H9 (cell line): Measurements from ENCODE around the gene CCDC141. TPM values are rescaled to one million over a fixed set of nuclear protein-coding genes. Genes with fewer than 3 reads are reported as not detected.

Experiments used
- DNase-seq: peaks from one replicate; pipeline ENCODE4 v3.0.0-alpha.2; 2017
- H2AFZ ChIP-seq: one replicate; pipeline ENCODE4 v1.6.1; 2013; ENCODE audit warnings: mild to moderate bottlenecking, low read length, control low read depth, moderate library complexity
- H2AK5ac ChIP-seq: 2 replicates; pipeline ENCODE4 v1.6.1; 2013; ENCODE audit warnings: low read length, control low read depth, mixed read lengths; ENCODE audit not compliant: insufficient read length
- H2BK120ac ChIP-seq: one replicate; pipeline ENCODE4 v1.6.1; 2013; ENCODE audit warnings: low read depth, mild to moderate bottlenecking, low read length, control low read depth, inconsistent platforms; ENCODE audit not compliant: poor library complexity, severe bottlenecking
- H2BK12ac ChIP-seq: 2 replicates; pipeline ENCODE4 v1.6.1; 2013; ENCODE audit warnings: low read length, control low read depth, mixed read lengths, low read depth; ENCODE audit not compliant: insufficient read length
- H2BK15ac ChIP-seq: 2 replicates; pipeline ENCODE4 v1.6.1; 2013; ENCODE audit warnings: low read depth, low read length, control low read depth
- H2BK20ac ChIP-seq: one replicate; pipeline ENCODE4 v1.6.1; 2013; ENCODE audit warnings: low read depth, mild to moderate bottlenecking, low read length, control low read depth, inconsistent platforms; ENCODE audit not compliant: poor library complexity, severe bottlenecking
- H2BK5ac ChIP-seq: 2 replicates; pipeline ENCODE4 v1.6.1; 2013; ENCODE audit warnings: low read length, control low read depth, mixed read lengths; ENCODE audit not compliant: insufficient read length
- H3K14ac ChIP-seq: 2 replicates; pipeline ENCODE4 v1.6.1; 2013; ENCODE audit warnings: low read length, control low read depth; ENCODE audit not compliant: insufficient read depth
- H3K18ac ChIP-seq: 2 replicates; pipeline ENCODE4 v1.6.1; 2013; ENCODE audit warnings: low read depth, mild to moderate bottlenecking, mixed read lengths, low read length, control low read depth; ENCODE audit not compliant: insufficient read length
- H3K23ac ChIP-seq: 2 replicates; pipeline ENCODE4 v1.6.1; 2013; ENCODE audit warnings: low read length, control low read depth, mixed read lengths, low read depth; ENCODE audit not compliant: insufficient read length
- H3K23me2 ChIP-seq: 2 replicates; pipeline ENCODE4 v1.6.1; 2013; ENCODE audit warnings: low read depth, mild to moderate bottlenecking, mixed read lengths, low read length, control low read depth; ENCODE audit not compliant: insufficient read length, poor library complexity, severe bottlenecking
- H3K27ac ChIP-seq: 2 replicates; pipeline ENCODE4 v1.5.1; 2013; ENCODE audit warnings: low read length, control low read depth, mixed read lengths, low read depth; ENCODE audit not compliant: insufficient read length
- H3K27me3 ChIP-seq: 2 replicates; pipeline ENCODE4 v1.6.1; 2013; ENCODE audit warnings: low read length, control low read depth, inconsistent platforms; ENCODE audit not compliant: insufficient read depth
- H3K4ac ChIP-seq: 2 replicates; pipeline ENCODE4 v1.6.1; 2013; ENCODE audit warnings: low read depth, mild to moderate bottlenecking, control low read depth, inconsistent platforms, low read length, moderate library complexity
- H3K4me1 ChIP-seq: 2 replicates; pipeline ENCODE4 v1.6.1; 2013; ENCODE audit warnings: low read length, control low read depth, inconsistent platforms; ENCODE audit not compliant: insufficient read depth
- H3K4me2 ChIP-seq: 2 replicates; pipeline ENCODE4 v1.6.1; 2013; ENCODE audit warnings: low read length, control low read depth, mixed read lengths; ENCODE audit not compliant: insufficient read length, insufficient read depth
- H3K56ac ChIP-seq: 2 replicates; pipeline ENCODE4 v1.6.1; 2013; ENCODE audit warnings: low read depth, mild to moderate bottlenecking, mixed read lengths, low read length, control low read depth; ENCODE audit not compliant: insufficient read length
- H3K79me1 ChIP-seq: 2 replicates; pipeline ENCODE4 v1.6.1; 2013; ENCODE audit warnings: low read depth, mild to moderate bottlenecking, moderate library complexity, low read length, control low read depth, inconsistent platforms; ENCODE audit not compliant: insufficient read depth, poor library complexity, severe bottlenecking
- H3K79me2 ChIP-seq: 2 replicates; pipeline ENCODE4 v1.6.1; 2013; ENCODE audit warnings: low read length, control low read depth, inconsistent platforms; ENCODE audit not compliant: insufficient read depth
- H3K9ac ChIP-seq: 2 replicates; pipeline ENCODE4 v1.6.1; 2013; ENCODE audit warnings: low read length, control low read depth, mixed read lengths; ENCODE audit not compliant: insufficient read length; ENCODE audit errors: extremely low read depth
- H3K9me3 ChIP-seq: one replicate; pipeline ENCODE4 v1.6.1; 2013; ENCODE audit warnings: low read depth, low read length, inconsistent platforms; ENCODE audit not compliant: control insufficient read depth
- H3T11ph ChIP-seq: one replicate; pipeline ENCODE4 v1.6.1; 2013; ENCODE audit warnings: mild to moderate bottlenecking, low read length, control low read depth, inconsistent platforms
- H4K20me1 ChIP-seq: one replicate; pipeline ENCODE4 v1.6.1; 2013; ENCODE audit not compliant: control insufficient read depth, insufficient read length, insufficient read depth
- H4K5ac ChIP-seq: 2 replicates; pipeline ENCODE4 v1.6.1; 2013; ENCODE audit warnings: low read depth, mild to moderate bottlenecking, mixed read lengths, low read length, control low read depth; ENCODE audit not compliant: insufficient read length
- H4K8ac ChIP-seq: replicated peaks from 2 replicates; pipeline ENCODE4 v1.6.1; 2013; ENCODE audit warnings: low read length, control low read depth, mixed read lengths, low read depth; ENCODE audit not compliant: insufficient read length
- H4K91ac ChIP-seq: 2 replicates; pipeline ENCODE4 v1.6.1; 2013; ENCODE audit warnings: low read depth, mild to moderate bottlenecking, moderate library complexity, mixed read lengths, low read length, control low read depth; ENCODE audit not compliant: insufficient read length
- H3K27ac Mint-ChIP-seq, 3 experiments: 2 replicates in 2 of 3; 3 replicates in 1 of 3; pipeline ENCODE4 v1.8.0; 2020 to 2021; ENCODE audit warnings: mixed read lengths in 3 of 3, mild to moderate bottlenecking in 1 of 3, moderate library complexity in 1 of 3
- H3K27me3 Mint-ChIP-seq: 2 replicates; pipeline ENCODE4 v1.8.0; 2021; ENCODE audit warnings: low read depth, mild to moderate bottlenecking, moderate library complexity, mixed read lengths
- H3K36me3 Mint-ChIP-seq, 3 experiments: 2 replicates in 2 of 3; 3 replicates in 1 of 3; pipeline ENCODE4 v1.8.0; 2020 to 2021; ENCODE audit warnings: low read depth in 3 of 3, mixed read lengths in 3 of 3; ENCODE audit not compliant: insufficient read depth in 1 of 3
- H3K4me1 Mint-ChIP-seq, 2 experiments: 2 replicates each; pipeline ENCODE4 v1.8.0; 2020; ENCODE audit warnings: mixed read lengths in 2 of 2
- H3K4me3 Mint-ChIP-seq, 2 experiments: 2 replicates in 1 of 2; 3 replicates in 1 of 2; pipeline ENCODE4 v1.8.0; 2020 to 2021; ENCODE audit warnings: mild to moderate bottlenecking in 2 of 2, mixed read lengths in 2 of 2, moderate library complexity in 1 of 2
- H3K9me3 Mint-ChIP-seq, 2 experiments: 2 replicates in 1 of 2; 3 replicates in 1 of 2; pipeline ENCODE4 v1.8.0; 2020; ENCODE audit warnings: mild to moderate bottlenecking in 2 of 2, mixed read lengths in 2 of 2, moderate library complexity in 1 of 2
- CTCF ChIP-seq: fragments of 200-600 bp; sonication (generic); conservative IDR thresholded peaks from 3 replicates; pipeline ENCODE4 v1.8.0; 2021; ENCODE audit warnings: antibody characterized with exemption, mild to moderate bottlenecking
- total RNA-seq: library from RNA; stranded (reverse); gene quantifications from 2 replicates; pipeline ENCODE4 v1.2.1, GENCODE V29; 2021

Gene CCDC141
- total RNA-seq, 1 experiment from 2014 or later, result 1.0 TPM

GRCh38 chr2:178934571-178934970 lies 115.4 kb downstream of the CCDC141 start:
- TF ChIP-seq CTCF, result no peak
- H3K79me2 ChIP-seq, result no peaks in the 10 kb centered on the region
- H2BK20ac ChIP-seq, result no peak overlapping the region
- no peaks in the 10 kb centered on the region for H3K23me2 ChIP-seq
- Mint-ChIP-seq H3K36me3 (peaks cover 12 to 44% (median 25%) of the 10 kb centered on the region in 3 experiments), H3K27ac (no peak overlapping the region), H3K27me3 (no peaks in the 10 kb centered on the region), H3K4me1 (no peaks in the 10 kb centered on the region), H3K9me3 (peaks cover 32 to 40% of the 10 kb centered on the region in 2 experiments), H3K4me3 (no peak overlapping the region)
- H3K4me2 ChIP-seq, result no peak overlapping the region
- no peak overlapping the region for H4K5ac ChIP-seq
- DNase-seq, result no peak
- no peak overlapping the region for H2BK15ac ChIP-seq
- no peak overlapping the region for H2BK12ac ChIP-seq
- H3T11ph ChIP-seq, result no peak overlapping the region
- H2BK120ac ChIP-seq, result no peak overlapping the region
- no peak overlapping the region for H2BK5ac ChIP-seq
- no peak overlapping the region for H4K91ac ChIP-seq
- no peak overlapping the region for H2AFZ ChIP-seq
- H2AK5ac ChIP-seq, result no peak overlapping the region
- no peak overlapping the region for H3K27ac ChIP-seq
- H3K4me1 ChIP-seq, result no peaks in the 10 kb centered on the region
- no peak overlapping the region for H4K8ac ChIP-seq
- H3K56ac ChIP-seq, result no peak overlapping the region
- H3K9ac ChIP-seq, result no peak overlapping the region
- H3K23ac ChIP-seq, result no peak overlapping the region
- H3K79me1 ChIP-seq, result no peaks in the 10 kb centered on the region
- no peak overlapping the region for H3K4ac ChIP-seq
- H4K20me1 ChIP-seq, result no peaks in the 10 kb centered on the region
- no peak overlapping the region for H3K18ac ChIP-seq
- H3K14ac ChIP-seq, result no peak overlapping the region
- H3K27me3 ChIP-seq, result no peaks in the 10 kb centered on the region
- H3K9me3 ChIP-seq, result no peaks in the 10 kb centered on the region
